ENCODE results near the gene CFAP410. TPM values are rescaled to one million over a fixed set of nuclear protein-coding genes. Genes with fewer than 3 reads are reported as not detected.
A peak's percentile ranks its signal among the peaks of the same experiment; 100 is the strongest.
"Not testable (repeated sequence)": the region's sequence is repeated elsewhere in the genome, so short reads cannot be mapped to it uniquely, and the experiment has no call there.

The CFAP410 gene
- total RNA-seq, 1 experiment from 2014 or later, result 5.9 TPM

DNA sequence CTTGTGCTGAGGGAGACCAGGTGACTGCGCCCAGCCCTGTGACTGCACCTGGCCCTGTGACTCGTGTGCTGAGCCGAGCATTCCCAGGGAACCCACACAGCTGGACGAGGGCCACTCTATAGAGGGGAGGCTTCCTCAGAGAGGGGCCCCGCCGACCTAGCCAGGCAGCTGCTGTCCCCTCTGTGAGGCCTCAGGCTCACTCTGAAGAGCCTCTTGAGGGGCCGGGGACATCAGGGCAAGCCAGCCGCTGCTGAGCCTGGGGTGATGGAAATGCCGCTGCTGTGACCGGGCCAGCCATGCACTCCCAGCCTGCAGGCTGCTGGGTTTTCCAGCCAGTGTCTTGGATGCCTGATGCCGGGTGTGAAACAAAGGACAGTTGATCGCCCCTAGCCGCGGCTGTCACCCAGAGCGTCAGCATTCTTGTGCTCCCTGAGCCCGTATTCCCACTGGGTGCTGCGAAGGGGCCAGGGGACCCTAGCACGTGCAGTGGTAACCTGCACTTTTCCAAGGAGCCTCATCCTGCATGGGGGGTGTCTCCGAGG, 21.9 kb downstream of the CFAP410 start:
- no peak for DNase-seq (ENCODE audit: low read depth)

DNA sequence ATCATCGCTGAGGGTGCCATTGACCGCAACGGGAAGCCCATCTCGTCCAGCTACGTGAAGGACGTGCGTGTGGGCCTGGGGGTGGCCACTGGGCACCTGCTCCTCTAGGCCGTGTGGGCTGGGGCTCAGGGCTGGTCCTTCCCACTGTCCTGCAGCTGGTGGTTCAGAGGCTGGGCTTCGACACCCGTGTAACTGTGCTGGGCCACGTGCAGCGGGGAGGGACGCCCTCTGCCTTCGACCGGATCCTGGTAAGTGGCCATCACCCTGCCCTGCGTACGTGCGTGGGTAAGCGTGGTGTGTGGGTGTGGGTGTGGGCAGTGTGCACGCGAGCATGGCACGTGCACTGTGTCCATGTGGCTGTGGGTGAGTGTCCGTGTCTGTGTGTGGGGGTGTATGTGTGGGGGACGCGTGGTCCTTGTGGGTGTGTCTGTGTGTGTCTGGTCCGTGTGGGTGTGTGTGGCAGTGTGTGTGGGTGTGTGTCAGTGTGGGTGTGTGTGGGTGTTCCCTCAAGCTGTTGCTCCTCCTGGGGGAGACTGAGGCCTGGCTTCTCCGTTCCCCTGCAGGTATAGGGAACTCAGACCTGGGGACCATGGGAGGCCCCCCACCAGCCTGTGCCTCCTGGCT, 22.8 kb downstream of the CFAP410 start:
- no peak for DNase-seq (ENCODE audit: low read depth)

DNA sequence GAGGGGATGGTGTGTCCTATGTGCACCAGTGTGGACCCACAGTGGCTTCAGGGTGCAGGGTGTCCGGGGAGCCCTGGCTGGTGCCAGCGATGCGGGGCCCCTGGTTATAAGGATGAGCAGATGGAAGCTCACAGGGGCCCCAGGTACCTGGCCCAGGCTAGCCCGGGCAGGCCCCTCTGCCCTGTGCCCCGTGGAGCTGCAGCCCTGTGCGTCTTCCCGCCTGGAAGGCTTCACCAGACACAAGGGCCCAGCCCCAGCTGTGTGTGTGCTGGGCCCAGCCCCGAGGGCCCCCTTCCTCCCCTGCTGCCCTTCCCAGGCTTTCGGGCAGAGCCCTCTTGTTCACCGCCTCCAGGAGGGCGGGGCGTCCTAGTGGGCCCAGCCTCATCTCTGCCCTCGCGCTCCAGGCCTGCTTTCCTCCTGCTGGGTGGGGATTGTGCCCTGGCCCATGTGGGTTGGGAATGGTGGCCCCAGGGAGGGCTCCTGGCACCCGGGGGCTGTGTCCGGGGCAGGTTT, 23.4 kb downstream of the CFAP410 start:
- no peak for DNase-seq (ENCODE audit: low read depth)

DNA sequence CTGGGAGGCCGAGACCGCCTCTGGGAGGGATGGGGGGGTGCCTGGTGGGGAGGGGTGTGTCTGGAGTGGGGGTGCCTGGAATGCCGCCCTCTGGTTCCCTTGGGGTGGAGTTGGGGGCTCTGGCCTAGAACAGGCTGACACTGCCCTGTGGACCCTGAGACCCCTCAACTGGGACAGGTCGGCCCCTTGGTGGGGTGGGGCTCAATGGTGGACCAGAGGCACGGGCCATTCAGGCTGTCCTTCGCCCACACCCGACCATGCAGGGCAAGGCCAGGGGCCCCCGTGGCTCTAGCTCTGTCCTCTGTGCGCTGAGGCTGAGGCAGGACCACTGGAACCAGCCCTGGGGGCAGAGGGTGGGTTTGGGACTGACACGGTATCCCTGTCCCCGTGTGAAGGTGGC, 24.6 kb downstream of the CFAP410 start:
- DNase-seq (ENCODE audit: low read depth), result no peak

DNA sequence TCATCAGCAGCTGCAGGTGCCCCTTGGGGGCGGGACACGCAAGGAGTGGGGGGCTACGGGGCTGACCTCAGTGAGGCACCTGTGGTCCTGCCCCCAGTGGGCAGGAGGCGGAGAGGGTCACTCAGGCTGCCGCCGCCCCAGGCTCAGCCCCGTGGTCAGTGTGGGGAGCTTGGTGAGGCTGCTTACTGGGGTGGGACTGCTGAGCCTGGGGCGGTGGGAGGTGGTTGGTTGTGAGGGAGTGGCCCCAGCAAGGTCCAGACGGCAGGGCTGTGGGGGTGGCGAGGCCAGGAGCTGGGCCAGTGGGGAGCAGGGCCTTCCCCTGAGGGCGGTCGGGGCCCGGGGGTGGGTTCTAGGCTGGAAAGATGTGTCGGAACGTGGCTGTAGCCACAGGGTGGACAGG, 25.1 kb downstream of the CFAP410 start:
- no peak for DNase-seq (ENCODE audit: low read depth)

DNA sequence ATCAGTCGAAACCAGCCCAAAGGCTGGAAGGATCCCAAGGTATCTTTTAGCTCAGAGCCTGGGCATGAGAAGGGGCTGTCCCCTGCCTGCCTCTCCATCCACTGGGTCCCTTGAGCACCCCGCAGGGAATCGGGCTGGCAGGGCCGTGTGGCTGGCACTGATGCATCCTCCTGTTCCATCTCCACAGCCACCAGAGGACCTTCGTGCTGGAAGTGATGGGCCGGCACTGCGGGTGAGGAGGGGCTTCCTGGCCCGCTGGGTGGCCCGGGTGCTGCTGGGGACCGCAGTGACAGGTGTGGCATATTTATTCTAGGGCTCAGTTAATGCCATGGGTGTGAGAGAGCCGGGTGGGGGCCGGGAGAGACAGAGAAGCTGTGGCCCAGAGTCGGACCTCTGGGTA, 25.7 kb downstream of the CFAP410 start:
- no peak for DNase-seq (ENCODE audit: low read depth)

DNA sequence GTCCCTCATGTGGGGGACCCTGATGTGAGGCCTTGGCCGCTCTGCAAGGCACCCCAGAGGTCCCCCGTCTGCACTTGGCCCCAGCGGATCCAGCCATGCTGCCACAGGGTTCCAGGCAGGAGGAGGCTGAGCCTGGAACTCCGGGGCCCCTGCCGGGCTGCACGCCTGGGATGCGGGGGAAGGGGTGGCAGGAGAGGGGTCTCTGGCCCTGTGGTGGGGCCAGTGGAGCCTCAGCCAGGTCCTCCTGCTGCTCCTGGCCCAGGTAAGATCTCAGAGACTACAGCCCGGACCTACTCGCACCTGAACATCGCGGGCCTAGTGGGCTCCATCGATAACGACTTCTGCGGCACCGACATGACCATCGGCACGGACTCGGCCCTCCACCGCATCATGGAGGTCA, 26.5 kb downstream of the CFAP410 start:
- no peak for DNase-seq (ENCODE audit: low read depth)

DNA sequence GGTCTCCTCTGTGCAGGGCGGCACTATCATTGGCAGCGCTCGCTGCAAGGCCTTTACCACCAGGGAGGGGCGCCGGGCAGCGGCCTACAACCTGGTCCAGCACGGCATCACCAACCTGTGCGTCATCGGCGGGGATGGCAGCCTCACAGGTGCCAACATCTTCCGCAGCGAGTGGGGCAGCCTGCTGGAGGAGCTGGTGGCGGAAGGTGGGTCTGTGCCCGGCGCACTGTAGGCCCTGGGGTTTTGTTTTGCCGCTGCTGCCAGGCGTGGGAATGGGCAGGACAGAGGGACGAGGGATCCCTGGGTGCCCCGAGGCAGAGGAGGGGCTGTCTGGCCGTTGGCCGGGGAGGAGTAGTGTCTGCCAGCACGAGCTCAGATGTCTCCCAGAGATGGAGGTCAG, 27.1 kb downstream of the CFAP410 start:
- DNase-seq (ENCODE audit: low read depth), result no peak

DNA sequence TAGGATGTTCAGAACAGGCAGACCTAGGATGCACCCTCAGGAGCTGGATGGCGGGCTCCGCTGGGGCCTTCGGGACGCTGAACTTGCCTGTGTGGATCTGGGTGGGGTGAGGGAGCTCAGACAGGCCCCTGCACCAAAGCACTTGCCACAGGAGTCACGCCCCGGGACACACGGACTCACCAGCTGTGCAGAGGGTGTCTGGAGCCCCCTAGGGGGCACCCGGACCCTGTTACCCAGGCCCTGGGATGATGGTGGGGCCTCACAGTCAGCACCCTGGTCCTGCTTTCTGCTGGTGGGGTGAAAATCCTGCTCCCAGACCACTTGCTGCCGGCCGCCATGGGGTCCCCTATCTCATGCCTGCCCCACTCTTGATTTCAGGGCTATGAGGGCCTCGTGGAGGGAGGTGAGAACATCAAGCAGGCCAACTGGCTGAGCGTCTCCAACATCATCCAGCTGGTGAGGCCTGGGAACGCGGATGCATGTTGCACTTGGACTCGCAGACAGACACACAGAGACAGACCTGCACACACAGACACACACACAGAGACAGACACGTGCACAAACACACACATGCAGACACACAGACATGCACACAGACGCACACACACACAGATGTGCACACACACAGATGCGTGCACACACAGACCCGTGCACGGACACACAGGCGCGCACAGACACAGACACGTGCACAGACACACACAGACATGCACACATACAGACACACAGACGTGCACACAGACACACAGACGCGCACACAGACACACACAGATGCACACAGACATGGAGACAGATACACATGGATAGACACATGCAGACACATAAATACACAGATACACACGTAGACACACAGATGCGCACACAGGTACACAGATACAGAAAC, 28.3 kb downstream of the CFAP410 start:
- DNase-seq (ENCODE audit: low read depth), result no peak

DNA sequence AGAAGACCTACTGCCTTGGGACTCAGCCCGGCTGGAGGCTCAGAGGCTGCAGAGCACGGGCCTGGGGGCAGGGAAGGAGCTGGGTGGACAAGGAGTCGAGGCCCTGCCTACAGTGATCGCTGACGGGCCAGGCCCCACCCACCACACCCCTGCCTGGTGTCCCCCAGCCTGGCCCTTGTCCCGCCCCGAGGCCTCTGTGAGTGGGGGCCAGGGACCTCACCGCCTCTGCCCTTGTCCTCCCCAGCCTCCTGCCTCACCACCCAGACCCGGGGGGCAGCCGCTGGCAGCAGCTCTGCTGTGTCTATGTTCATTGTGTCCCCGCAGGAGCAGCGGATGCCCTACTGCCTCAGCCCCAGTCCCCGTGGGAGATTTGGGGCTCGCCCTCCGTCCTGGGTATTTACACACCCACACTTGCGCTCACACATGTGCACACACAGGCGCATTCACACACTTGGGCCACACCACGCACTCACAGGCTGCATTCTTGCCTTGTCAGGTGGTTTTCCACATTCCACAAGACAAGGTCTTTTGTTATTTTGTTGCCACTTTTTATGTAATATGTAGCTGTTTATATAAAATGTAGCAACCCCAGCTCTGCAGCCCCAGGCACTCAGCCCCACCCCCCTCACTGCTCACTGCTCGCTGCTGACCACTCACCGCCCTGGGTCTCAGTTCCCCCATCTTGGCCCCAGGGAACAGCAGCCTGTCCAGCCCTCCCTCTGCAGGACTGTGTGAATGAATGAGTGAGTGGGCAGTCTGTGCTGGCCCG, 32.1 kb downstream of the CFAP410 start:
- DNase-seq (ENCODE audit: low read depth), result no peak

DNA sequence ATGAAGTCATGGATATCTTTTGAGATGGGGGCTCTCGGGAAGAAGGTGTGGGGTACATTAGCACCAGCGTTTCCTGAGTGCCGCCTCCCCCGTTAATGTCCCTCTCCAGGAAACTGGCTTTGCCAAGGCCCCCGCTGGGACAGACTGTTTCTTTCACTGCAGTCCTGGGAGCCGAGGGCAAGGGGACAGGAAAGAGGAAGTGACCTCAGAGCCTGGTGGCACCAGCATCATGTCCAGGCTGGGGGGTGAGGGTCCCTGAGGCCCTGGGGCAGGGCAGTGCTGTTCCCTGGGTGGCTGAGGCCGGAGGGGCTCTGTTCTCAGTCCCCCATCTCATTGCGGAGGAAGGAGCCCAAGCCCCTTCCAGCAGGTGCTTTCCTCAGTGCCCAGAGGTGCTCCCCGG, 33.5 kb downstream of the CFAP410 start:
- DNase-seq (ENCODE audit: low read depth), result no peak

DNA sequence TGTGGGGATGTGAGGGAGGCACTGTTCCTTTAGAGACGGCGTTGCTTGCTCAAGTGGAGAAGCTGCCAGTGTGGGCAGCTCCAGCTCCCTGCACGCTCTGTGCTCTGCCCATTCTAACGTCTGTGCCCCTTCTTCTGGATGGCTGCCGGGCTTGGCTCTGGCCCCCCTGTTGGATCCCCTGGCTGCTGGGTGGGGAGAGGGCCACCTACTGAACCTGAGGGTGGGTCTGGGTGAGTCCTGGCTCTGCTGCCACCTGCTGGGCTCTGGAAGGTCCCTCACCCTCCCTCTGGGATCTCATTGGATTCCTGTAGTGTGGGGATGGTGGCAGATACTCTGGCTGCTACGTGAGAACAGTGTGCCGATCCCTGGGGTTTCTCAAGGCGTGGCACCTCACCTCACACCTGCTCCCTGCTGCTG, 34.3 kb downstream of the CFAP410 start:
- peak; percentile 27 for DNase-seq (ENCODE audit: low read depth)

DNA sequence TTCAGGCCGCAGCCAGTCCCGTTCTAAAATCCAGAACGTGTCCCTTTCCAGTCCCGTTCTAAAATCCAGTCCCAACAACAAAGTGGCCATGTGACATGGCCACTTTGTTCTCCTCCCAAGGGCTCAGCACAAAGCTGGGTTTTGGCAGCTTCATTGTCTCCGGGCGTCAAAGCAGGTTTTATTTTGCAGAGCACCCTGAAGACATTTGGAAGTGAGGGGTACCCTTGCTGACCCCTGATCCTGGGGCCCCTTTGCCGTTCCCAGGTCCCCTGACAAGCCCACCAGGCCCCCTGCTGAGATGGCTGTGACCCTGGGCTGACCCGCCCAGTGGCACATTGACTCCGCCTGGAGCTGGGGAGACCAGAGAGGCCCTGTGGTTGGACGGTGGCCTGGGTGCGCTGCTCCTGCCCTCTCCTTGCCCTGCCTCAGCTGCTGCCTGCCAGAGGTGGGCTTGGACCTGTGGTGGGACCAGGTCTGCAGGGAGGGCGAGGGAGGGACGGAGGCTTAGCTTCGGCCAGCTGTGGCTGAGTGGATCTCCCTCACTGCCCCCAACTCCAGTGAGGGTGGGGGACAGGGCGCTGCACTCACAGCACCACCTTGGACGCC, 35.1 kb downstream of the CFAP410 start:
- no peak for DNase-seq (ENCODE audit: low read depth)

DNA sequence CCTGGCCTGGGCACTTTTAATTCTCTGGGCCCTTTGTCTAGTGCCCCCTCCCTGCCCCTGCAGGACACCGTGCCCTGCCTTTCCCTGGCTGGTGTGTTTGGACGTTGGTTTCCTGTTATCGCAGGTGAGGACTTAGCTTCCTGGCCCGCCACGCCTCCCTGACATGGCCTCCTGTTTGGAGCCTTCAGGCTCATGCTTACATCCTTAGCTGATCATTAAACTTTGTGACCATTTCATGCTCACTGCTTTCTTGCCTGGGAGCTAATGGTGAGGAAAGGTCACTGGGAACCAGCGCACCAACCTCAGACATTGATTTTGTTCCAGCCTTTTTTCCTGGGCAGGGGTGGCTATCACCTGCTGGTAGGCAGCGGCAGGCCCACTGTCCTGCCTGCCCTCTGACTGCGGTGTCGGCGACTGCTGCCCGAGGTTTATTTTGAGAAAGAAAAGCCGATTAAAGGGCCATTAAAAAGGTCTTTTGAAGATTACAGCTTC, 35.7 kb downstream of the CFAP410 start:
- DNase-seq (ENCODE audit: low read depth), result no peak

DNA sequence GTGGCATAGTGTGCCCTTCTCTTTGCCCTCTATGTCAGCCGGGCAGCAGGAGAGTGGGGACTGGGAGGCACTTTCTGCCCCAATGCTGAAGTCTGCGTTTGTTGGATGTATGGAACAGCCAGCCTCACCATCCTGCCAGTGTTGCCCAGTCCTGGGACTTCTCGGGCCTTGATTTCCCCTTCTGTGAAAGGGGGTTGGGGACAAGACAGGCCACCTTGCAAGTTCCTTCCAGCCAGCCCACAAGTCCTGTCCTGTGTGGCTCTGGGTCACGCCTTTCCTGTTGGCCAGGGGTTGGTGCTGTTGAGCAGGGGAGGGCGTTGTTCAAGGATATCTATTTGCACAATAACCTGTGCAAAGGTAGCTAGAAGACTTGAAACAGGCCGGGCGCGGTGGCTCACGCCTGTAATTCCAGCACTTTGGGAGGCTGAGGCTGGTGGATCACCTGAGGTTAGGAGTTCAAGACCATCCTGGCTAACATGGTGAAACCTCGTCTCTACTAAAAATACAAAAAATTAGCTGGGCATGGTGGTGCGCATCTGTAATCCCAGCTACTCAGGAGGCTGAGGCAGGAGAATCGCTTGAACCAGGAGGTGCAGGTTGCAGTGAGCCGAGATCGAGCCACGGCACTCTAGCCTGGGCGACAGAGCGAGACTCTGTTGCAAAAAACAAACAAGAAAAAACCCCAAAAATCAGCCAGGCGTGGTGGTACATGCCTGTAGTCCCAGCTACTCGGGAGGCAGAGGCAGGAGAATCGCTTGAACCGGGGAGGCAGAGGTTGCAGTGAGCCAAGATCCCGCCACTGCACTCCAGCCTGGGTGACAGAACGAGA, 36.4 kb downstream of the CFAP410 start:
- not testable (repeated sequence) for DNase-seq (ENCODE audit: low read depth)

DNA sequence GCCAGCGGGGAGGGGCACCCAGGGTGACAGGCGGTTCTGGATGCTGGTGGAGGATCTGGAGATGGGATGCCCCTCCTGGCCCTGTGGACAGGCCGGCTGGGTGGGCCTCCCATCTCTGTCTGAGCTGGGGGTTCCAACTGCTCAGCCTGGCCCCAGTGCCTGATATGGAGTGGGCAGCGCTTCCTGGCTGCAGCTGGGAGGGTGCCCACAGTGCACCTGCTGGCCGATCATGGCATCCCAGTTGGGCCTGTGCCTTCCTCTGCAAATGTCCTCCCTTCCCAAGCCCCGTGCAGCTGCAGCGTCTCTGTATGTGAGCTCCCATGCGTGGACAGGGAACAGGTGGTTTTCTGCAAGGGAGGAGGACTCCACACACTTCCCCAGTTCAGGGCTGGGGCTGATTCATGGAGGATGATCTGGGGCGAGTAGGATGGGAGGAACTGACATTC, 37.2 kb downstream of the CFAP410 start:
- DNase-seq (ENCODE audit: low read depth), result no peak

DNA sequence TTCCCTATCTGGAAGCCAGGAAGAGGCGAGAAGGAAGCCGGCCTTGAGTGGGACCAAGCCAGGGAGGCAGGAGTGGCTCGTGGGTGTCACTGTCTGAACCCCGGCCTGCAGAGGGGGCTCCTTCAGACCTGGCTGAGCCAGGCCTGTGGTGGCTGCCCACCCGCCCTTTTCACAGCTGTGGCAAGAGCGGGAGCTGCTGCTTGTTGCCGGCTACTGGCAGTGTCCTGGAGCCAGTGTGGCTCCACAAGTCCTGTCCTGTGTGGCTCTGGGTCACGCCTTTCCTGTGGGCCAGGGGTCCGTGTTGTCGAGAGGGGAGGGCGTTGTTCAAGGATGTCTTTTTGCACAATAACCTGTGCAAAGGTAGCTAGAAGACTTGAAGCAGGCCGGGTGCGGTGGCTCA, 38.0 kb downstream of the CFAP410 start:
- DNase-seq (ENCODE audit: low read depth), result no peak

DNA sequence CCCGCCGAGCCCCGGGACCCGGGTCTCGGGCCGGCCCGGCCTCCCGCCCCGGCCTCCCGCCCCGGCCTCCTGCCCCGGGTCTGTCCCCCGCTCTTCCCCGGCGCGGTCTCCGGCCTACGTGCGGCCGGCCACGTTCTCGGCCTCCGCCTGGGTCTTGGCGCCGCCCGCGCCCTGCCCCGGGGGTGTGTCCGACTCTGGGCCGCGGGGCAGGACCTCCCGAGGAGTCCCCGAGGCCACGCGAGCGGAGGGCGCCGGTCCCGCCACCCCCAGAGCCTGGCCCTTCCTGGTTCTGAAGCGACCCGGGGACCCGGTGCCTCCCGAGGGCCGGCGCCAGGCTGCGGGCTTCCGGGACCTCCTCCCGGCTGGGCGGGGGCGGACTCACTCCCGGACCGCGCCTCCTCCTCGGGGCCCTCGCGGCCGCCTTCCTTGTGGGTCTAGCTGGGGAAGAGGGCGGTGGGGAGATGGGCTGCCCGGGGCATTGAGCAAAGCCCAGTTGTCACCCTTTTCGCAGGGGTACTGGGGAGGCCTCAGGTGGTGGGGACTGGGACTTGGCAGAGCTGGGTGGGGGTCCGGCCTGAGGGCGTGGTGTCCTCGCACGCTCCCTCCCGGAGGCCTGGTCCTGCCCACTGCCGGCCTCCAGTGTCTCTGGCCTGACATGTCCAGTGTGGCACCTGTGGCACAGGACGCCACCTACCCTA, 38.8 kb downstream of the CFAP410 start:
- peak; percentile 68 for DNase-seq (ENCODE audit: low read depth)

DNA sequence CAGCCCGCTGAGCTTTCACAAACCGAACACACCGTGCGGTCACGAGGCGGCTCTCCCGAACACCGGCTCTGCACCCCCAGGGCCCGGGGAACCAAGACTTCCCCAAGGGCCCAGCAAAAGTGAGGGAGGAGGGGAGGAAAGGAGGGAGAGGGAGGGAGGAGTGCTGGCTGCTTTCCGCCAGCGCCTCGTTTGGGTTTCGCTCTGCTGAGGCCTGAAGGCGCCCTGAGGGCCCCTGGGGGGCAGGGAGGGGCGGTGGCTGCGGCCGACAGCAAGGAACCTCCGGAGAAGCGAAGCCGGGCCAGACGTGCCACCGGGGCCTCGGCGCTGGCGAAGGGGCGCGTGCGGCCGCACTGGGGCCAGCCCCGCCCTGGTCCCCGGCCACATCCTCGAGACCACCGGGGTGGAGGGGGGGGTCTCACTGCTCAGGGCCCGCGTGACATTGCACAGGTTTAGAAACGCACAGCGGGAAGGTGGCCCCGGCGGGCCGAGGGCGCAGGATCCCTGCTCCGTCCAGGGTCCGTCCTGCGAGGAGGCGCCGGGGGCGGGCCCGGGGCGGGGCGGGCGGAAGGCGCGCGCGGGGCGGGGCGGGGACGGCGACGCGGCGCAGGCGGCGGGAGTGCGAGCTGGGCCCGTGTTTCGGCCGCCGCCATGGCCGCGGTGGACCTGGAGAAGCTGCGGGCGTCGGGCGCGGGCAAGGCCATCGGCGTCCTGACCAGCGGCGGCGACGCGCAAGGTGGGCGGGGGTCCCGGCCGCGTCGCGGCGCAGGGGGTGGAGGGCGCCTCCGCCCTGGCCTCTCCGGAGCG, 39.5 kb downstream of the CFAP410 start, which contains the start of gene PFKL:
PFKL (plus strand) TSS at position 596 of the 804 bp plus-strand sequence; CDS start at position 649, 53 bp downstream.
- DNase-seq (ENCODE audit: low read depth), result peak; percentile 84
